GM18520 (cell line): ENCODE measurements around the gene SIRPA.

Experiments
- ATAC-seq: cut with Tn5 transposase; IDR thresholded peaks from one replicate; pipeline ENCODE4 v1.9.1; 2021; ENCODE audit not compliant: unreplicated experiment

The SIRPA gene

DNA sequence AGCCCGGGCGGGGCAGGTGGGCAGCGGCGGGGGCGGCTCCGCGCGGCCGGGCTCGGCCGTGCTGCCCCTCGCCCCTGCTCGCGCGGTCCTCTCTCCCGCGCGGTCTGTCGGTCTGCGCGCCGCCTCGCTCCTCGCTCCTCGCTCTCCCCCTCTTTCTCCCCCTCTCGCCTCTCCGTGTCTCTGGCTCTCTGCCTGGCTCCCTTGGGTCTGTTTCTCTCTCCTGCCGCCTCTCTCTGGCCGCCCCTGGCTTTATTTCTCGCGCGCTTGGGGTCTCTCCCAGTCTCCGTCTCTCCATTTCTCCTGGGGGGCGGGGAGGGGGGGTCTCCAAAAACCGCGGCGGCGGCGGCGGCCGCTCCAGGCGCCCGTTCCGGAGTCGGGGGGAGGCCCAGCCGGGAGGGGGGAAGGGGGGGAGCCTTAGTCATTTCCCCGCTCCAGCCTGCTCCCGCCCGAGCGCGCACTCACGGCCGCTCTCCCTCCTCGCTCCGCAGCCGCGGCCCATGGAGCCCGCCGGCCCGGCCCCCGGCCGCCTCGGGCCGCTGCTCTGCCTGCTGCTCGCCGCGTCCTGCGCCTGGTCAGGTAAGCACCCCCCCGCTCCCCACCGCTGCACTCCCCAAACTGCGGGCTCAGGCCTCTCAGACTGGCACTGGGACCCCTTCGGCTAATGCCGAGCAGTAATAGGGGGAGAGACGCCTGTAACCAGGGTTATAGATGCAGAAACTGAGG is at the start of gene SIRPA:
SIRPA (plus strand) TSS at position 457 of the 723 bp plus-strand sequence; CDS start at position 498, 41 bp downstream.
- ATAC-seq = no peak

DNA sequence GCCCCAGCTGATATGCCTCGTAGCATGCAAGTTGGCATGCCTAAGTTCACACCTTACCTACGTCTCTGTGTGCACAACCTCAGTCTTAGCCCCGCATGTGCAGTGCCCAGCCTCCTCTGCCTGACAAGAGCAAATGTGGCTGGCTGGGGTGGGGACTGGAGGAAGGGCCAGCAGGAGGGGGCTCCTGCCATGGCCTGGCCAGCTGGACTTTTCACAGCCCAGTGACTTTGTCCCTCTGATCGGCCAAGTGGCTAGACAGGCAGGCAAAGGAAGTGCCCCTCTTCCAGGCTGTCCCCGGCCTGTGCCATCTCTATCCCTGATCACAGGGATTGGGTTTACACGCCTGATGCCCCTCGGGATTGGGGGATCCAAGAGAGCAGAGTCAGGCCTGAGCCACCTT is 49.5 kb upstream of the SIRPA start:
- ATAC-seq = no peak

DNA sequence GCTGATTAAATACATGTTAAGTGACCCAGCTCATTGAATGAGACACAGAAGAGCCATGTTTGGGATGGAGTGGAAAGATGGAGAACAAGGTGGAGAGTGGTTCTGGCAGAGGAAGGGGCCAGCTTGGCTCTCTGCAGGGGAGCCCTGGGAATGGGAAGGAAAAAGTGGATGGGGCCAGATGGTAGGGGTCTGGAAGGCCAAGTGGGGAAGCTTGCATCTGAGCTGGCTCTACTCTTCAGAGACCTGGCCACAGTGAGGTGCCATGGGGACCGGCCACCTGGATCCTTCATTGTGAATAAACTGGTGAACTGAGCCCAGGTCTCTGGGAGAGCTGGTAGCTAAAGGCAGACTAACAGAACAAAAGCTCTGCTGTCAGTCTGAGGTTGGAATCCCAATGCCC is 48.9 kb upstream of the SIRPA start:
- no peak for ATAC-seq

DNA sequence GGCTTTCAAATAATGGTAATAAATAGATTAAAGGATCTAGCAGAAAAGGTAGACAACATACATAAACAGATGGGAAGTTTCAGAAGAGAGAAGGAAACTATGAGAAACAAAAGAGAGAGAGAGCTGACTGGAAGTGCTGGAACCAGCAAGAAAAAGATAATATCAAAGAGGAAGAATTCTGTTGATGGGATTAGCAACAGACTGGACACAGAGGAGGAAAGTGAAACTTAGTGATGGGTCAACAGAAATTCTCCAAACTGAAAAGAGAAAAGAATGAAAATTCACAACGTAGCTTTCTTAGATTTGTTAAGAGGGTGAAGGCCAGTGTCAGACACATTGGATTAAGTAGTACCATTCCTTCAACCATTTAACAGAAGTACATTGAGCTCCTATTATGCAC is 48.3 kb upstream of the SIRPA start:
- ATAC-seq = no peak

DNA sequence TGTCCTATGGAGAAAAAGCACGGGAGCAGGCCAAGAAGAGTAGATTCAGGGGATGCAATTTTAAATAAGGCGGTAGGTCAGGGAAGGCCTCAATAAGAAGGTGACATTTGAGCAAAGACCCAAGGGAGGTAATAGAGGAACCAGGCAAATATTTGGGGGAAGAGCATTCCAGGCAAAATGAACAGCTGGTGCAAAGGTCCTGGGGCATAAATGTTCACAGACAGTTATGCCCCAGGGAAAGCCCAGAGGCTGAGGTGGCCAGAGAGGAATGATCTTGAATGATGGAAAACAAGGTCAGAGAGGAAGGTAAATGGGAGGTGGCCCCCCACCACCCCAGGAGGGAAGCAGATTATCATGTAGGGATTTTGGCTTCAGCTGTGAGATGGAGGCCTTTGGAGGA is 47.4 kb upstream of the SIRPA start:
- ATAC-seq = no peak

DNA sequence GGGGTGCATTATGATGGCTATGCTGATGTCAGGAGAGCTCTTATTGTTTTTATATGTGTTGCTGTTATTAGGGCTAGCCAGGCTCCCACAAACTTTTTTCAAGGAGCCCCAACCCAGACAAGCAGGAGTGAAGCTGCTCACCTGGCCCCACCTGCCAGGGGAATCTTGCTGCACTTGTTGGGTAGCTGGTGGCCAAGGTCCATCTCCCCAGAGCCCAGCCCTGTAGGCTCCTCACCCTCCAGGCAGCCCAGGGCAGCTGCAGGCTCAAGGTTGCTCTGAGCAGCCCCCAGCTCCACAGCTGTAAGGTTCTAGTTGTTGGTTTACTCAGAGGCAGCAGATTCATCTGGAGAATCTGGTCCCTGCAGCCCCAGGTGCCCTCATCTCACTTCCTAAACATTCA is 46.8 kb upstream of the SIRPA start:
- ATAC-seq = no peak

DNA sequence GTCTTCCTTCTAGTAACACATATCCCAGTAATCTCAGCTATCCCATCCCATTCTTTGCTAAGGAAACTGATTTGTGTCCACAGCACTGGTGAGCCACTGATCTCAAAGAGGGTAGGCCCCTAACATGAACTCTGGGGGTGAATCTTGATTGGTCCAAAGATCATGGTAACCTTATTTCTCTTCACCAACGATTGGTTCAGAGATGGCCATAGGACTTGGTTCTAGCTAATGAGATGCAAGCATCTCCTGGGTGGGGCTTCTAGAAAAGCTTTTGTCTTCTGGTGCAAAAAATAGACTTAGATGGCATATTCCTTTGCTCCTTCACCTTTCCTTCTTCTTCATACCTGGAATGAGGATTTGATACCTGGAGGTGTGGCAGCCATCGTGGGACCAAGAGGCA is 43.8 kb upstream of the SIRPA start:
- no peak for ATAC-seq

DNA sequence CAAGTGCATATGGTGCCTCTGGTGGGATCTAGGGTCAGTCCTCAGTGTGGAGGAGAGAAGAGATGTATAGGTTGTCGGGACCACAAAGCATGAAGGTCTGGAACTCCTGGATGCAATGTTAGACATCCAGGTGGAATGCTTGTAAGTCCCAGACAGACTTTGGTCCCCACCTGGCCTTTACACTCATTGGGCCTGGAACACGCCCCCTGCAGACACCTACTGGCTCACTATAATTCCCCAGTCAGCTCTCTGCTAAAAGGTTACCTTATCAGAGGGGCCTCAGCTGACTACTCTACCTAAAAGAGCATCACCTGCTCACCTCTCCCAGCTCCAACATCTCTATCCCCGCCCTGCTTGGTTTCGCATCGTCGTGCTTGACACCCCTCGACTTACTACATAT is 41.7 kb upstream of the SIRPA start:
- ATAC-seq = no peak

DNA sequence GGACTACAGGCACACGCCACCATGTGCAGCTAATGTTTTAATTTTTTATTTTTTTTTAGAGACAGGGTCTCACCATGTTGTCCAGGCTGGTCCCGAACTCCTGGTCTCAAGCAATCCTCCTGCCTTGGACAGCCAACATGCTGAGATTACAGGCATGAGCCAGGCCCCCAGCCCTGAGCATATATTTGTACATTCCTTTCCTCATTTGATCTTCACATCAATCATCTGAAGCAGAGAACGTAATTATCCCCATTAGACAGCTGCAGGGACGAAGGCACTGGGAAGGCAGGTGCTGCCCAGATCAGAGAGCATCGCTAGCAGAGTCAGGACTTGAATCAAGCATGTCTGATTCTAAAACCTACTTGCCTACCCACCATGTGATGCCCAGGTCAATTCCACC is 41.0 kb upstream of the SIRPA start:
- no peak for ATAC-seq

DNA sequence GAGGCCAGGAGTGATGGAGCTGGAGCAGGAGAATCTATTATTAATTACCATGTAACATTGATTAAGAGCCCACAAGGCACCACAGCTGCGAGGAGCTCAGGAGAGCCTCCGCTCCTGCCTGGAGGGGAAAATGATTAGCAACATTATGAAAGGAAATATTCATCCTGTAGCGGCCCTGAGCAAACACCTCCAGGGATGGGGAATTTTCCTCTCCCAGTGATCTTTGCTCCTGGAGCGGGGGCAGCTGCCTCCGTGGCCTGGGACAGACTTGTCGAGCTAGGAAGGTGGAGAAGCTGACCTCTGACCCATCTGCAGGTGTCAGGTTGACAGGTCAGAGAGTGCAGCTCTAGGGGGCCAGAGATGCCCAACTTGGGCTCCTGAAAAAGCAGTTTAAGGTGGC is 40.1 kb upstream of the SIRPA start:
- no peak for ATAC-seq

DNA sequence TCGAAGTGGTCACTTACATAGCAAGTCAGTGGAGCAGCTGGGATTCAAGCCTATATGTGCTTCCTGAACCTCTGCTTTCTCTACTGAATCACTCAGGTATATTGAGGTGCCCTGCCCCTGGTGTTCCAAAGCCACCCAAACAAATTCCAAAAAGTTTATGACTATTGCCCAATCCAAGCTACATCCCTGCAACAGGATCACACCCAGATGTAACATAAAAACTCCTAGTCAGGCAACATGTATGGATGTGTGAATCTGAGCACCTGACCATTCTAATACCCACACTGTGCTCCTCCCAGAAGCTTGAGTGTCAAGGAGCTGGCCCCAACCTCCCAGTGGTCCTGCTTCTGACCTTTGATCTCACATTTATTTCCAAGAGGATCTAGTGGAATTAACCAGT is 39.5 kb upstream of the SIRPA start:
- ATAC-seq = no peak

DNA sequence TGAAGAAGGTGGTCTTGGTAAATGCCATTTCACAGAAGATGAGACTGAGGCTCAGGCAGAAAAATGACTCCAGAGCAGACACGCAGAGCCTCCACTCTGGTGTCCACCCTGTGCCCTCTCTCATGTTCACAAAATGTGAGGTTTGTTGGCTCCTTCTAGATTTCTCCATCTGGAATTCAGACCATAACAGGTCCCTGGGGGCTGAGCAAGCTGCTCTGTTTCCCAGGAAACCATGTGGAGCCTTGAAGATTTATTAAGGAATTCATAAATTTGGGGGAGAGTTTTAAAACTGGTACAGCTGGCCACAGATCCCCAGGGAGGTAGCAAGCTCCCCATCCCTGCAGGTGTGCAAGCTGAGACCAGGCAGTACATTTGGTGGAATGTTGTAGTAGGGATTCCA is 38.8 kb upstream of the SIRPA start:
- ATAC-seq = no peak

DNA sequence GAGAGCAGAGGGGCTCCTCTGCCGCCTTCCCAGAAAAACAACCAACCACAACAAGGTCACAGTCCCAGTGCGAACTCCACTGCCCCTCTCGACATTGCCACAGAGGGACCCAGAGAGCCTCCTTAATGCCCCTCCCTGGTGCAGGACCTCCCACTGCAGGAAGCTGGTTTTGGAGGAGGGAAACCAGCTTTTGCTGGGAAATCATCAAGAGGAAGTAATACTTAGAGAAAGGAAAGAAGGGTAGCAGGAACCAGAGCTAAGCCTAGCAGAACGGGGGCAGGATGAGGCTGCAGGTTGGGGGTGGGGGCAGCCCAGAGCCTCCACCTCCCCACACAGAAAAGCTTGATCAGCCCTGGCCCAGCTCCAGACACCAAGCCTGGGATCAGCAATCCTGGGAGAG is 37.7 kb upstream of the SIRPA start:
- no peak for ATAC-seq

DNA sequence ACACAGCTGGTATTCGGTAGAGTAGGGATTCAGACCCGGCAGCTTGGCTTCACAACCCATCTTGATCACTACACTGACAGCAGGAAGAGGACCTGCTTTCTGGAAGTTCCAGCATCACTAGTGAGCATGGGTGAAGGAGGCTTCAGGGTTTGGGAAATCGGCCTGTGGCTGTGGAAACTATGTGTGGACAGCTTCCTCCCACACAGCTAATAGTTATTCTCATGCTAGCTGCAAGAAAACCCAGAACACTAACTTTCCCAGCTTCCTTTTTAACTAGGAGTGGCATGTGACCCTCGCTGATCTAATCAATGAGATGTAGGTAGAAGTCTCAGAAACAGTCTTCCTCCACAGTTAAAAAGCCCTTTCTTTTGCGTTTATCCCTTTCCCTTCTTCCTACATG is 36.3 kb upstream of the SIRPA start:
- no peak for ATAC-seq

DNA sequence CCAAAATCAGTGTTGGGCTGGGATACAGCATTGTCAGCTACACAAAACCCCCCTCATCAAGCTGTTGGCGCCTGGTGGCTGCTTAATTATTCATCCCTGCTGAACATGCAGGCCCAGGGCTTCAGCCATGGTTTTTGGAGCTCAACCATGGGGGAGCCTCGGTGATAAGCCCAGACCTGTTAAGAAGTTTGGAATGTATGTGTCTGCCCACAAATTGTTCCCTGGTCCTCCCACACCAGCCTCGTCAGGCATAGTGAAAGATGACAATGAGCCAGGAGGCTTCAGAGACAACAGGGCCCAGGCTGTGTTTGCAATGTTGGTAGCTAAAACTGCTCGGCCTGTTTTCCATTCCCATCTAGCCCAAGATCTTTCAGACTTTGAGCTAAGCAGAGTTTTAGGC is 34.8 kb upstream of the SIRPA start:
- ATAC-seq = no peak

DNA sequence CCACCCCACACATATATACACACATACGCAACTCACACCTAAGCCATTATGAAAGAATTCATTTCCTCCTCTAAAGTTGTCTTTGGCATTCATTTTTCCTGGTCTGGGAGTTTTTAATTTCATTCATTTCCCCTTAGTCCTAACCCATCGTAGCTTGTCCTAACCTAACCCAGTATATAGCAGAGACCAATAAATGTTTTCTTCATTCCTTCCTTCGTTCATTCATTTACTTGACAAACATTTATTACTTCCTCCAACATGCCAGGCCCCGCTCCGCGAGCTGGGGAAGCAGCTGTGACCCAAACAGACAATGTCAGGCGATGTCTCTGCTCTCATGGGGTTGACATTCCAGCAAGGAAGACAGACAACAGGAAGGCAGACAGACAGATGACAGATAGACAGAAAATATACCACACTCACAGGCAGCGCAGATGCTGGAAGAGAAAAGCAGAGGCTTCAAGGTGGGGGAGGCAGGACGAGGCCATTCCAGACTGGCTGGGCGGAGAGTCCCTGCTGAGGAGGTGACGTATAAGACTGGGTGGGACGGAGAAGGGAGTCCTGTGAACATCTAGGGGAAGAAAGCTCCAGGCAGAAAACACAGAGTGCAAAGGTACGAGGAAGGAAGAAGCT is 33.7 kb upstream of the SIRPA start:
- no peak for ATAC-seq

DNA sequence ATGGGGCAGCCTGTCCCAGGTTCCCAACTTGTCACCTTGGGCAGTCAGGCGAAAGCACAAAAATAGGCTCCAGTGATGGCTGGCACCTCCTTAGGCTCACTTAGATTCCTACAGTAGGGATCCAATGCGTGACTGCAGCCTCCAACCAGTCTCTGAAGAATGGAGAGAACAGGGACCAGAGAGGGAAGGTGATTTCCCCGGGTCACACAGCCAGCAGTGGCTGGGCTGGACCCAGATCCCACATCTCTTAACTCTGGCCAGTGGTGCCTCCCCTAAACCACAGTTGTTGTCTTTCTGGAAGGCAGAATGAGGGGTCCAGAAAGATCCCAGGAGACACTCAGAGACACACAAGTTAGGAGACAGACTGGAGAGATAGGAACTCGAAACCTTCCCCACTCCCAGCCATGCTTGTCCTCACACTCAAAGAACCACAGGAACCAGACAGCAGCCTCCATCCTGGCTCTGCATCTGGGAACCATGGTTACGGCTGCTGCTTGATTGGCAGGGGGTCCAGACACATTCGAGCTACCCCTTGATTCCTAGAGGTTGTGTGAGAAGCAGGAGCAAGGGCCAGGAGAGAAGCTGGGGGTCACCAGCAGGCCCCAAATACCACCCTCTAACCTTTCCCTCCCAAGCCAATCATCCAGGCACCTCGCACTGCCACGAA is 33.1 kb upstream of the SIRPA start:
- ATAC-seq = no peak

DNA sequence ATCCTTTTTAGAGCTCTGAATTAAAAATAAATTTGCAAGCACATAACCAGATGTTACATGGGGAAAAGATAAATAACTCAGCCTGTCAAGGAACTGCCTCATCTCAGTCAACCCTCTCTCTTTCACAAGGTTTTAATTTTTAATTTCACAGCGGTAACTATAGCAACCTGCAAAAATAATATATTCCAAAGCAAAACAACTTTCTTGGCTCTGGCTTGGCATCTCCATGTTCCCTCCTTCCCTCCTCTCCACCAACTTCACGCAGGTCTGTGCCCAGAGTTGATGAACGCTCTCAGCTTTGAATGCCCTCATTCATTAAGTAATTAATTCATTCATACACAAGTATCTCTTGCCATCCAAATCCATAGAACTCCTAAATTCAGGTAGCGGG is 32.5 kb upstream of the SIRPA start:
- no peak for ATAC-seq

DNA sequence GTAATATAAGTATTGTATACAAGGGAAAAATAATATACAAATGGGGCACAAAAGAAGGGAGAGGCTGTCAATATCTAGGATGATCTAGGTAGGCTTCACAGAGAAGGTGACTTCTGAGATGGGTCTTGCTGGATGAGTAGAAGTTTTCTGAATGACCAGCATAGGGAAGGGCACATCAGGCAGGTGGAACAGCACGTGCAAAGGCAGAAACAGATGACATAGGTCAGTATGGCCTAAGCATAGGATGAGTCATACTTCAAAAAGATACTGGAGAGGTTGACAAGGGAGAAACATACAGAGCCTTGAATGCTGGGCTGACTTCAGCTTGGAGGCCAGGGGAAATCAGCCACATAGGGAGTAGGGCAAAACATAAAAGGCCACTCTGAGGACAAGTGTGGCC is 31.9 kb upstream of the SIRPA start:
- ATAC-seq = no peak

DNA sequence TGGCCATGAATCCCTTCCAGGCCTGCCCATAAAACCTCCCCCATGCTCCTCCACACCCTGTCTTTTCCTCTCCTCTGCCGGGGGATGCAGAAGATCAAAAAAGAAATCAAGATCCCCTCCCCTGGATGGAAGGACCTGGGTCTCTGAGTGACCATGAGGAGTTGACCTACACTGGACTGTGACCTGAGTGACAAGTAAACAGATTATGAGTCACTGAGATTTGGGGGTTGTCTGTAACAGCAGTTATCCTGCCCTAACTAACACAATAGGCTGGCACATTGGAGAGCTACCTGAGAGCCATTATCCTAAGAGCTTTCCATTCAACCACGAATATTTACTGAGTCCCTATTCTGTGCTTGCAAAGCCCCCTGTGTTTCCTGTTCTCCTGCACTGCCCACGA is 28.4 kb upstream of the SIRPA start:
- no peak for ATAC-seq

DNA sequence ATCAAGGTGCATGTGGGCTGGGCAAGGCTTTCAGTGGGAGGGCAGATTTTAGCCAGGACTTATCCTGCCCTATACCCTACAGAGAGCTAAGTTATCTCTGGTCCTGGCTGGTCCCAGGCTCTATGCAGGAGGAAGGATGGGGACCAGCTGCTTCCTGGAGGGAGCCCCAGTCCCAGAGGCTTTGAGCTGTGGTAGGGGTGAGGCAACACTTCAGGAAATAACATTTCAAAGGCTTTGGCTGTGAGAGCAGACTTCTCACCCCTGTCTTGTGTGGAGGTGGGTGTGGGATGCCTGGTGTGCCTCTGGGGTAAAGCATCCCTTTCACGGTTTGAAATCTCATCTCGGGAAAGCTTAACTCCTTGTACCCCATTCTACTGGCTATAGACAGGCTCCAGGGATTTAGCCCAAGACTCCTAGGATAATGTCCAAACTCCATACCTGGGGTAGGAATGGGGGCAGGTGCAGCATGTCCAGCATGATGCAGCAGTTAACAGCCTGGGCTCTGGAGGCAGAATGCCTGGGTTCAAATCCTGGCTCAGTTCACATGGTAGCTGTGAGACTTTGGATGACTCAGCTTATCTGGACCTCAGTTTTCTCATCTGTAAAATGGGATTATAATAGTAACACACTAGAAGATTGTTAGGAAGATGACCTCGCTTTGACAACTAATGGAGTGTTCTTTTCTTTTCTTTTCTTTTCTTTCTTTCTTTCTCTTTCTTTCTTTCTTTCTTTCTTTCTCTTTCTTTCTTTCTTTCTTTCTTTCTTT is 27.5 kb upstream of the SIRPA start:
- ATAC-seq = no peak

DNA sequence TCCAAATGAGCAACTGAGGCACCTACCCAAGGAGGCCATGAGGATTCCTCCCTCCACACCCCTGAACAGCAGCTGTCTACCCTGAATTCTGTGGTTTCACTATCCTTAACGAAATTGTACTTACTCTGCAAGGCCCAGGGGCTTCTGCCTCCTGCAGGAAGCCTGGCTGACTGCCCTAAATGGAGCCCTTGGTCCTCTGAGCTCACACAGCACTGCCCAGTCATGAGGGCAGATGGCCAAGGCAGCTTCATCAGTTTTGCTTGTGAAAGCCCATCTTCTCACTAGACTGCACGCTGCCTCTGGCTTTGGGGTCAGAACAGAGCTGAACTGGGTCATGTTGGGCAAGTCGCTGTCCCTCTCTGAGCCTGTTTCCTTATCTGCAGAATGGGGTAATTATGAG is 26.4 kb upstream of the SIRPA start:
- ATAC-seq = no peak
